ENCODE measurements around the gene ALOXE3.

The ALOXE3 gene

DNA sequence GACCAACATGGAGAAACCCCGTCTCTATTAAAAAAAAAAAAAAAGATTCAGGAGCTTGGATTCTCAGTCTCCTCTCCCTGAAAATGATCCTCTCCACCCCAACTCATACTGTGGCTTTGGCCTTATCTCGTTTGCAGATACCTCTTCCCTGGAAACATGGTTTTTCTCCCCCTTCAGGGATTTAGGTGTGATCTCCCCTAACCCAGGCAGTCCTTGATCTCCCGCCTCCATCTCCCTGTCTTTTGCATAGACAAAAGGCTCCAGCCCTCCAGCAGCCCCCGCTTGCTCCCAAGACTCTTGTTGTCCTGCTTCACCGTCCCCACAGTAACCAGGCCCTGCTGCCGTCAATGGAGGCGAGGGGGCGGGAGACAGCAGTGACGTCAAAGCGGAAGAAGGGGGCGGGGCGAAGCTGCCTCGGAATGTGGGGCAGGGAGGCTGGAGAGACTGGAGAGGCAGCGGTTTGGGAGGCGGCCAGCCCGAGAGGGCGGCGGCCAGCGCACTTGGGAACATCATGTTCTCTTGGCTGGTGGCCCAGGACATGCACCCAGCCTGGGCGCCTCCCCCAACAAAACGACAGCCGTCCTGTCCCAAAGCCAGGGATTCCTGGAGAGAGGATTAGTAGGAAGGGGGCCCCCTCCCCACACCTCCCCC, 35.8 kb upstream of the ALOXE3 start:
- DNase-seq (ENCODE audit: low read depth, low spot score) = peak; percentile 99

DNA sequence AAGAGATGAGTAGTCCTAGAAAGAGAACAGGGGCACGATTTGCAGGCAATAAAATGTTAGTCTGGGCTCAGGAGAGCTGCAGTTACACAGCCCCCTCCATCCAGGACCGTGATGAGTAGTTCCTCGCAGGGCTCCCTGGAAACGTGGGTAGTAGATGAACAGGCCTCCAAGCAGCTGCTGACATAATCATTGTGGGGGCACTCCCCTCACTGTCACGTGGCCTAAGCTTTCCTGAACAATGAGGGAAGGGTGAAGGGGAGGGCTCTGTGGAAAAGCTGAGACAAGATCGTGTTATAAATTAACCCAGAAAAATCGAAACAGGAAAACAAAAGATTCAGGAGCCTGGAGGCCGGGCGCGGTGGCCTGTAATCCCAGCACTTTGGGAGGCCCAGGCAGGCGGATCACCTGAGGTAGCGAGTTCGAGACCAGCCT, 35.2 kb upstream of the ALOXE3 start:
- no peak for DNase-seq (ENCODE audit: low read depth, low spot score)

DNA sequence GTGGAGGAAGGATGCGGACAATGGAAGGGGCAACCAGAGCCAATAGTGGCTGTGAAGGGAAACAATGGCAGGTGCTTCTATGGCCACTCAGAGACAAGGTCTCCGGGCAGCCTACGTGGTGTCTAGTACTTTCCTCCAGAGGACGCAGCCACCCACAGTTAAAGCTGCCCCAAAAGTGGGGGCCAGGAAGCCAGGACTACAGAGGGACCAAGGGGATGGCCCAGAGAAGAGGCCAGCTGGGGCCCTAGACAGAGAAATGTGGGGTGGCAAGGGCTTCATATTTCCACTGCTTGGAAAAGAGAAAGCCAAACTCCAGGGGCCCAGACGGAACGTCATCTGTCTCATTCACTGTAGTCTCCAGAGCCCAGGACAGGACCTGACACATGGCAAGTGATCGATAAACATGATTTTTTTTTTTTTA, 34.7 kb upstream of the ALOXE3 start:
- DNase-seq (ENCODE audit: low read depth, low spot score) = no peak

DNA sequence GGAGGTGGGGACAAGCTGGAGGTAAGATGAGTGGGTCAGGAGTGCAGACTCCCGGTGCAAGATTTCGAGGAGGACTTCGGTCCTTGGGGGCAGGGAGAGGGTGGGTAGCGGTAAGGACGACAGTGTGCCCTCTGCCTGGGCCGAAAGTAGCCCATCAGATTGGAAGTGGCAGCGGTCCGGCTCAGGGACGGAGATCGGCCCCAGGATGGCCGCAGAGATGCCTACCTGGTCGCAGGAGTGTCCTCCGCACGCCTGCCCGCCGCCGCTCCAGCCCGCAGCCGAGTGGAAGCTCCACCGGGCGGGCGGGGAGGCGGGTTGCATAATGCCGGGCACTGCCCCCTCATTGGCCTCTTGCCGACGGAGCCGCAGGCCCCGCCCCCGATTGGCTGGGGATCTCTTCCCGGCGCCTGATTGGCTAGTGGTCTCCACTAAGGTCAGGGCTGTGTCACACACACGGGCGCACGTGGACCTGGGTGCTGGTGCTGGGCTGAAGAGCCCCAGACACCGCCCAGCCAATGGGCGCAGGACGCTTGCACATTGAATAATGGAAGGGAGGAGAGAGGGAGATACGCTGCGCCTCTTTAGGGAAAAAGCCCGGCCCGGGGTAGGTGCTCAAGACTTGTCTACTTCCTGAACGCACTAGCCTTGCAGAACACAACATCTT, 33.9 kb upstream of the ALOXE3 start, which contains the start of gene PER1:
Gene PER1, minus strand, starts transcription at position 293 of the 664 bp plus-strand sequence. CDS start 1,698 bp downstream, outside the sequence.
- no peak for DNase-seq (ENCODE audit: low read depth, low spot score)

DNA sequence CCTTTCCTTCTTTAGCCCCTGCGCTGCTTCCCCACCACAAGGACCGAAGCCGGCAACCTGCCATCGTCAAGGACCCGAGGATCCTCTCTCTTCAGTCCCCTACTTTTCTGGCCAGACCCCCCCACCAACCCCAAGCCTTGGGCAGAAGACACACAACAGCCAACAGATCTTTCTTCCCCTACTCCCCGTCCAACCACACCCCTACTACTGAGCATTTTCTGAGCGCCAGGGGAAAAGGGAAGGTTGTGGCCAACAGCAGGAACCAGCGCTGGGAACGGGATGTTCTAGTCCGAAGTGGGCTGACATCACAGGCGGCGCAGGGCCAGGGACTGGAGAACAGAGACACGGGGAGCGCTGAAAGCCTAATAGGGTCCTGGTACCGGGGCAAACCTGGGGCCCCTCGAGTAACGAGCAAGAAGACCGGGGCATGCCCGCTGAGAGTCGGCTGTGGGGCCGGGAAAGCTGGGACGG, 33.4 kb upstream of the ALOXE3 start:
- no peak for DNase-seq (ENCODE audit: low read depth, low spot score)

DNA sequence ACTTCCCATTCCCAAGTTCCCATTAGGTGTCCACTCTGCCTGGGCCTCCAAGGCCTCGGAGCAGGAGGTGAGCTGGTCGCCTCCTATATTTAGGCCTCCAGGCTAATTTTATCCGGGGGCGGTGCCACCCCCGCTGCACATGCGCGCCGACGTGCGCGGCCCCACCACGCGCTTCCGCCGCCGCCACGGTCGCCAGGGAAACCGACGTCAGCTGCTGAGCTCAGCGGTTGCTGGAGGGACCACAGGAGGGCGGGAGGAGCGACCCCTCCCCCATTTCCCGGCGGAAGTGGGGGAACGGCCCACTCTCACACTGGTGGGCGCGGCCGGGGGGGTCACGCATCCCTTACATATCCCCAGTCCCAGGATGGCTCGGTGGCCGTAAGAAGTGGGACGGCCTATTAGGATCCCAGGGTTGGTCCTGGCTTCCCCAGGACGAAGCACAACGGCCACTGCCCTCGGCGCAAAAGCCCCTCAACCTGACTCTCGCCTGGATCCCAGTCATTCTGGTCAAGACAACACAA, 32.9 kb upstream of the ALOXE3 start:
- DNase-seq (ENCODE audit: low read depth, low spot score) = no peak

DNA sequence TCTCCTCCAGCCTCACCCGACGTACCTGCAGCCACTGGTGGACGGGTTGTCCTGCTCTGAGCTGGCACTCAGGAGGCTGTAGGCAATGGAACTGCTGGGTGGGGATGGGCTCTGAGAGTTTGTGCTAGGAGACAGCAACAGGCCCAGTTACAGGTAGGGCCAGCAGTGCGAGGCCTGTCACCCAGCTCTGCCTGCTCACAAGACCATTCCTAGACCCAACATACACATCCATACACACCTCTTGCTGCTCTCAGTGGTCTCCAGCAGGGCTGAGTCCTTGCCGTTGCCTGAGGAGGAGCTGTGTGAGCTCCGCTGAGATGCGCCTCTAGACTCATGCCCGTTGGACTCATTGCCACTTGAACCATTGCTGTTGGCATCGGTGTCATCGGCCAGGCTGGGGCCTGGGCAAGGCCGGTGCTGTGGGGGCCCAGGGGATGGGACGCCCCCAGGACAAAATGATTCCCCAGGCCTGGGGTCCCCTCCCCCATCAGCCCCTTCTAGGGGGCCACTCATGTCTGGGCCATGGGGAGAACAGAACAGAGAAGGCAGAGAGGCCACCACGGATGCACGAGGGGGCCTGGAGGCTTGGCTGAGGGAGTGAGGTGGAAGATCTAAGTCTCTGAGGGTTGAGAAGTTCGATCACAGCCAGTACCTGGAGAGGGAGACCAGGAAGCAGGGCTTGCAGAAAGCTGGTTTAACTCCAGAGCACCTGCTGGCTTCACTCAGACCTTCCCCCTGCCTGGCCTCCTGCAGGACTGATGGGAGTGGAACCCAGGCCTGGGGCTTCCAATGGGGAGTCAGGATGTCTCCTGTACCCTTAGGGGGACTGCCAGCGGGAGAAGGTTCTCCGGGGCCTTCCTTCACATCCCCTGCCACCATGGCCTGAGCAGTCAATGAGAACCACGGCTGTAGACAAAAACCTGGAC, 32.1 kb upstream of the ALOXE3 start:
- no peak for DNase-seq (ENCODE audit: low read depth, low spot score)

DNA sequence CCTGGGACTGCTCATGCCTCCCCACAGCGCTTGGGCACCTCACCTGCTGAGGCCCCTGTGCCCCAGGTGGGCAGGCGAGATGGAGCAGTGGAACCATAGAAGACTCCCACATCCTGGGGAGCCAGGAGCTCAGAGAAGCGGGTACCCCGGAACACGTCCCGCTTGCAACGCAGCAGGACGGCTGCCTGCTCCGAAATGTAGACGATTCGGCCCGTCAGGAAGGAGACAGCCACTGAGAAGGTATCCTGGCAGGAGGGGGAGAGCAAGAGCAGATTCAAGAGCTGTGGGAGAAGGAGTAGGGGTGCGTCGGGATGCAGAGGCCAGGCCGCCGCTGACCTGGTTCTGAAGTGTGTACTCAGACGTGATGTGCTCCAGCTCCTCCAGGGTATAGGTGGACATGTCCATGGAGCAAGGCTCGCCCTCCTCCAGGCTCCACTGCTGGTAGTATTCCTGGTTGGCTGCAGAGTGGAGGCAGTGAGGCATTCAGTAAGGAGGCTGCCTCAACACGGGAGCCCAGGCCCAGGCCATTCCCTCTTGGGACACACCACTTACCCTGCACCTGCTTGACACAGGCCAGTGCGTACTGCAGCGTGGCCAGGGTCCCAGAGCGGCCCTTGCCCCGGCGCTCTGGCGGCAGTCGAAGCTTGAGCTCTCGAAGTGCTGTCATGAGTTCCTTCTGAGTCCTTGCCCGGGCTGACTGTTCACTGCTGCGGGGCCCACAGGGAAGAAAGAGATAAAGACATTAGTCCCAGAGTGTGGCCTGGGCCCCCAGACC, 31.3 kb upstream of the ALOXE3 start:
- no peak for DNase-seq (ENCODE audit: low read depth, low spot score)

DNA sequence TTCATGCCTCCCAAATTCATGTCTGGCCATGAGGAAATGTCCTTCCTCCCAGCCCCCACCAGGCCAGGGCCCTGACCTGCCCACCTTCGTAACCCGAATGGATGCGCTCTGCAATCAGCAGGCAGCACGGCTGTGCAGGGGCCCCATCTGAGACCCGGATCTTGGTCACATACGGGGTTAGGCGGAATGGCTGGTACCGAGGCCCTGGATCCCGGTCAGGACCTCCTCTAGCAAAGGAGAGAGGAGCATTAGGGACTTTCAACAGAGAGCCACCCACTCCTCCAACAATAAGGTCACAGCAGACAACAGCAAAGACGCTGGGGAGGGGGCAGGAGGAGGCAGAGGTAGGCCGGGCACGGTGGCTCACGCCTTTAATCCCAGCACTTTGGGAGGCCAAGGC, 30.2 kb upstream of the ALOXE3 start:
- no peak for DNase-seq (ENCODE audit: low read depth, low spot score)

DNA sequence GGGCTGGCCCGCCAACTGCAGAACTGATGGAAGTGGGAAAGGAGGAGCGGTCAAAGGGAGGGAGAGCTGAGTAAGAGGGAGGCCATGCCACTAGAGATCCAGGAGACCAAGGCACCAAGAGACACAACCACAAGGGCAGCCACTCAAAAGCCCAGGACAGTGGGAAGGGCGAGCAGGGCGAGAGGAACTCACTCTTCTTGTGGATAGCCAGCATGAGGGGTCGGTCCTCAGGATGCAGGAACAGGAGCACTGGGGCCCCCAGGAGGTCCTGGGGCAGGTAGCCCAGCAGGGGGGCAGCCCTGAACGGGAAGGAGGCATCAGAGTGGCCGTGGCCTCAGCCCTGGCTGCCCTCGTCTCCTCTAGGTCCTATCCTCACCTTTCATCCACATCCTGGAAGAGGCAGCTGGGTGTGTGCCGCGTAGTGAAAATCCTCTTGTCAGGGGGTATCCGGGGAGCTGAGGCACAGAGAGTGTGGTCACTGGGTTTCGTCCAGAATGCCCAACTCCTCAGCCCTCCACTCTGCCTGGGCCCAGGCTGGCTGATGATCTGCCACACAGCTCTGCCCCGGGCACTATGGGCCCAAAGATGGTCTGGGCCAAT, 29.6 kb upstream of the ALOXE3 start:
- DNase-seq (ENCODE audit: low read depth, low spot score) = no peak

DNA sequence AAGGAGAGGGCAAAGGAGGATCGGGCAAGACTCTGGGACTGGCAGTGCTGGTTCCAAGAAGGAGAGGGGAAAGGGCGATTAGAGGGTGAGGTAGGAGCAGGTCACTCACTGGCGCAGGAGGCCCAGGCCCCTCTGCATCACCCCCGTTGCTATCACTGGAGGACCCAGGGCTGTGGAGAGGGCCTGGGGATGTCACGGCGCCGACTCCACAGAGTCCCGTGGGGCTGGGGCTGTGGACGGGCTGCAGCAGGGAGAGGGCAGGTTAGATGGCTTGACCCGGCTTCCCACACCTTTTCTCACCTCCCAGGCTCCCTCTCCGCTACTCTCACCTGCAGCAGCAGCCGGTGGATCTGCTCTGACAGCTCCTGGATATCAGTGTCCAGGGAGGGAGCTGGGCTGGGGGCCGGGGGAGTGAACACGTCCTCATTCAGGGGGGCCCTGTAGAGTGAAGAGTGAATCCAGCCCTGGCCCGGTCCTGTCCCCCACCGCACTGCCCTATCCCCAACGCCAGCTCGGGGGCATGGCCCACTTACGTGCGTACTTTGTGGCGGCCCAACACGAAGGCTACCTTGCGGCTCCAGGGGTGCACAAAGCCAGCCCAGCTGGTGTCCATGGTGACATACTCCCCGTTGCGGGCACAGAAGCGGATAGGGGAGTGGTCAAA, 29.0 kb upstream of the ALOXE3 start:
- DNase-seq (ENCODE audit: low read depth, low spot score) = no peak

DNA sequence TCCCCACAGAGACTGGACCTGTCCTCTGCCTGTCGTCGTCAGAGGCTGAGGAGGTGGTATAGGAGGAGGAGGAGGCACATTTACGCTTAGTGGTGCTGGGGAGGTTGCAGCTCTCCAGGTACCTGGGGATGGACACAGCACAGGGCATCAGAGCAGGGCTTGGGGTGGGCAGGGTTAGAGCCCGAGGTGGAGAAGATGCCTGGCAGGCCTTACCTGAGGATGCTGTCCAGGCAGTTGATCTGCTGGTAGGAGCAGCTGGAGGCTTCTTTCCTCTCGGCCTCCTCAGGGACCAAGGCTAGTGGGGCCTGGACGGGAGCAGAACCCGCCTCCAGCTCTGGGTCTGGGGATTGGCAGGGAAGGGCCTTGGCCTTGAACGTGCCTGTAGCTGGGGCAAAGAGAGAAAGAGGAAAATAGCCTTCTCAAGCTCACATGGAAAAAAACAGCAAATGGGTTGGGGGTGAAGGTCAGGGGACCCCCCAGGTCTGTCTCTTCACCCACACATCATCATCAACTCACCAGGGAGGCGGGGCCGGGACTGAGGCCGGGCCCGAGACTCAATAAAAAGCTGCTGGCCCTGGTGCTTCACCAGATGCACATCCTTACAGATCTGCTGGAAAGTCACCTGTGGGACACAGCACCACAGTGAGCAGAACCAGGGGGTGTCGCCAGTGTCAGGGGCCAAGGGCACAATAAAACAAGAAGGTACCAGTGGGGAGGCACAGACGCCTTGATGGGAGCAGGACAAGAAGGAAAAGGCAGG, 28.2 kb upstream of the ALOXE3 start:
- DNase-seq (ENCODE audit: low read depth, low spot score) = no peak

DNA sequence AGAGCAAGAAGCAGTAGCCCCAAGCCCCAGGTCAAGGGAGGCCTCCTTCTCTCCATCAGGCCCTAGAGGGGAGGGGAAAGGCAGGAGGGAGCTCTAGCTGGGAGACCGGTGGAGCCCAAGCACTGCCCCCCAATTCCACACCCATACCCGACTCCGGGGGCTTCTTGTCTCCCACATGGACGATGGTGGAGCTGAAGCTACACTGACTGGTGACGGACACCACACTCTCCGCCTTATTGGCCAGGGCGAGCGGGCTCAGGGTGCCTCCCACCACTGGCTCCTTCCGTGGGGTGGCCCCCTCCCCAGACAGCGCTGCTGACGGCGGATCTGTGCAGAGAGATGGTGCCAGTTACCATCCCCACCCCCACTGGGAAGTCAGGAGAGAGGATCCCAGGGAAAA, 27.5 kb upstream of the ALOXE3 start:
- no peak for DNase-seq (ENCODE audit: low read depth, low spot score)

DNA sequence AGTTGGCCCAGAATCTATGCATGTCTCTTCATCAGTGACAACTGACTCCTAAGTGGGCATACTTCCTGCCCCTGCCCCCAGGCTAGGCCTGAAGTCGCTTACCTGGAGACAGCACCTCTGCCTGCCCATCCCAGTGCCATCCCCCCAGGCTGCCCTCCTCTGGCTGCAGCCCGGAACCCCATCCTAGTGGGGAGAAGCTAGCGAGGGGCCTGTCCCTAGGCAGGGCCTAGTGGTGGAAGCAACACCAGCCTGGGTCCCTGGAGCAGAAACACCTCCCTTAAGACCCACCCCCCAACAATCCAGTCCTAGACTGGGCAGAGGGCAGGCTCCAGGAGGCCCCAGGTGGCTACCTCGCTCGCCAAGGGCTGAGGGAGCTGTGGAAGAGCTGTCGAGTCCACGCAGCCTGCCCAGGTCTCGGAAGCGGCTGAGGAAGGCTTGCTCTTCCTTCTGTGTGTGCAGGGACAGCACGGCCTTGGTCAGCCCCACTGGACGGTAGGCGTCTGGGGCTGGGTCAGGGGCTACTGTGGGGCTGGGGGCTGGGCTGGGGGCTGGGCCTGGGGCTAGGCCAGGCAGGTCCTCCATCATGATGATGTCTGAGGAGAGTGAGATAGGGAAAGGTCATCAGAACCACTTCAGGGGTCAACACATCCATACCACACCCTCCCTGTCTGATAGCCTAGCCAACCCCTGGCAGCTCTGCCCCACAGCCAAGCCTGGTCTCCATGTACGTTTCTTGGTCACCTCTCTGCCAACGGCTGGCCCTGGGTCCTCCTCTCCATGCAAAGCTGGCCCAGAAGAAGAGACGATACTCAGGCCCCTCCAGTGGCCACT, 26.3 kb upstream of the ALOXE3 start:
- no peak for DNase-seq (ENCODE audit: low read depth, low spot score)

DNA sequence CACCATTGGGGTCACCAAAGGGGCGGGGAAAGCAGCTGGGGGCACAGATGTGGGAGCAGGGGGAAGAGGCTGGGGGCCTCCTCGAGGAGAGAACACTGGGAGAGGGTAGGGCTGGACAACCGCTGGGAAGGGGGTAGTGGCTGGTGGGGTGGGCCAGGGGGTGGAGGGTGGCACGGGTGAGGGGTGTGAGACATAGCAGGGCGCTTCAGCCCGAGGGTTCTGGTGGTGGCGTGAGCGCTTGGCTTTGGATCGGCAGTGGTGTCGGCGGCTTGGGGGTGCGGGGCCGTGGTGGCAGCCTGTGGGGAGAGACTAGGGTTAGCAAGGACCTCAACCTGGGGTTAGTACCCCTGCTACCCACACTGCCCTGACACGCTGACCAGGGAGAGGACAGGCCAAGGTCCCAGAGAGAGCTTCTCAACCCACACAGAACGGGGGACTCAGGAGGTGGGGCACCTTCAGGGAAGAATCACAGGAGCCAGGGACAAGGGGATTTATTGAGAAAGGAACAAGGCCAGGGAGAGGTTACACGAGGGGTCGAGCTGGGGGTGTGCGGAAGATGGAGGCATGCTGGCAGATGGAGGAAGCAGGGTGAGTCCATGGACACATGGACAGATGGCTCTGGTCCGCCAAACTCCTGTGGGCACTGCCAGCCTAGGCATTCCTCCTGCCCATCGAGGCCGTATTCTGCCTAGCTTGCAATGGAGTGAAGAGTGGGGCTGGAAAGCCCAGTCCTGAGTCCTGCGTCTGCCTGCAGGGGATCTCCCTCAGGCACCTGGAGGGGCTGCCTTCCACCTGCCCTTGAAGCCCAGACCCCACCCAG, 25.5 kb upstream of the ALOXE3 start:
- DNase-seq (ENCODE audit: low read depth, low spot score) = no peak

DNA sequence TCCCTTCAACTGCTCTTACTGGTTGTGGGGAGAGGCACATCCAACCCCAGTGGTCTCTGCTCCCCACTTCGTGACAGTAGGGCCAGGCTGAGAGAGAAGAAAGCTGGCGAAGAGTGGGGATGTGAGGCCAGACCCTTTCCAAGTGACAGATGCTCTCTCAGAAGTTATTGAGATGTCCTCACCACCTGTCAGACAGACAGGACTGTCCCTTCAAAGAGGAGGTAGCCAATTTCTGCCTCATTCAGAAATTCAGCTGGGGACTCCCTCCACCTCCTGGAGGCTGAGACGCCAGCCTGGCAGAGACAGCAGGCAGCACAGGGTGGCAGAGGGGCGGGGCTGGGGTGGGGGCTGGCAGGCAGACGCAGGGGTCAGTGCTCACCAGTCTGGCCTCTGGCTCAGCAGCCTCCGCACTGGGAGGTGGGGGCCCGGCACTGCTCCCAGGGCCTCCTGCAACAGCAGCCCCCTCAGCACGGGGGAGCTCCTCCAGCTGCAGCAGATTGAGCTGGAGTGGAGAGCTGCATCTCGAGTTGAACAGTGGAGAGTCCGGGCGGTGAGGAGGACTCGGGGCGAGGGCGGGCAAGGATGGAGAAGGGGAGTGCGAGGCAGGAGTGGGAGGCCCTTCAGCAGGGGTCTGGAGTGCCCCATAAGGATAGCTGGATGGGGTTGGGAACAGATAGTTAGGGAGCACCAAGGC, 24.7 kb upstream of the ALOXE3 start:
- no peak for DNase-seq (ENCODE audit: low read depth, low spot score)
